GM04503 (cell line): ENCODE measurements around the gene C10orf67.
A peak's percentile ranks its signal among the peaks of the same experiment; 100 is the strongest.
"Not testable (repeated sequence)": the region's sequence is repeated elsewhere in the genome, so short reads cannot be mapped to it uniquely, and the experiment has no call there.

Source experiments
- DNase-seq: peaks from one replicate; pipeline ENCODE4 v3.0.0-alpha.2; 2012; ENCODE audit warnings: low read depth

C10orf67 gene

GRCh38 chr10:23322082-23322481 lies 22.5 kb downstream of the C10orf67 start:
- no peak for DNase-seq

GRCh38 chr10:23319835-23320234 lies 24.8 kb downstream of the C10orf67 start:
- no peak for DNase-seq

GRCh38 chr10:23318359-23318758 lies 26.2 kb downstream of the C10orf67 start:
- DNase-seq, result no peak

GRCh38 chr10:23317416-23317815 lies 27.2 kb downstream of the C10orf67 start:
- DNase-seq, result no peak

- no peak for DNase-seq
Measured at GRCh38 chr10:23316406-23316805, 28.2 kb downstream of the C10orf67 start.

- DNase-seq, result no peak
Measured at GRCh38 chr10:23315966-23316365, 28.6 kb downstream of the C10orf67 start.

GRCh38 chr10:23314835-23315239 lies 29.8 kb downstream of the C10orf67 start:
- DNase-seq, result peak; percentile 9

- no peak for DNase-seq
Measured at GRCh38 chr10:23311034-23311433, 33.6 kb downstream of the C10orf67 start.

GRCh38 chr10:23310404-23310803 lies 34.2 kb downstream of the C10orf67 start:
- DNase-seq, result no peak

GRCh38 chr10:23299961-23300360 lies 44.6 kb downstream of the C10orf67 start:
- not testable (repeated sequence) for DNase-seq

- DNase-seq, result no peak
Measured at GRCh38 chr10:23294638-23295247, 49.9 kb downstream of the C10orf67 start.

- no peak for DNase-seq
Measured at GRCh38 chr10:23293973-23294590, 50.5 kb downstream of the C10orf67 start.

- no peak for DNase-seq
Measured at GRCh38 chr10:23293145-23293724, 51.4 kb downstream of the C10orf67 start.

GRCh38 chr10:23291551-23292334 lies 52.9 kb downstream of the C10orf67 start:
- DNase-seq, result no peak

GRCh38 chr10:23284674-23285335 lies 59.8 kb downstream of the C10orf67 start:
- DNase-seq, result no peak

- no peak for DNase-seq
Measured at GRCh38 chr10:23284155-23284554, 60.4 kb downstream of the C10orf67 start.

GRCh38 chr10:23283680-23284079 lies 60.9 kb downstream of the C10orf67 start:
- DNase-seq, result no peak

- no peak for DNase-seq
Measured at GRCh38 chr10:23281044-23281433, 63.6 kb downstream of the C10orf67 start.

- DNase-seq, result no peak
Measured at GRCh38 chr10:23280419-23281043, 64.1 kb downstream of the C10orf67 start.

GRCh38 chr10:23275355-23275754 lies 69.2 kb downstream of the C10orf67 start:
- no peak for DNase-seq

- not testable (repeated sequence) for DNase-seq
Measured at GRCh38 chr10:23274179-23274578, 70.4 kb downstream of the C10orf67 start.

GRCh38 chr10:23270531-23270930 lies 74.1 kb downstream of the C10orf67 start:
- DNase-seq, result no peak
